DND-41 (cell line): ENCODE data around the gene UBASH3B.

Experiments used
- ATAC-seq: fragments of 200-7000 bp; cut with Tn5 transposase; 3 replicates; pipeline ENCODE4 v1.9.1; 2021; ENCODE audit warnings: low read depth; ENCODE audit not compliant: insufficient read depth
- DNase-seq: peaks from one replicate; pipeline ENCODE4 v3.0.0-alpha.2; 2020
- H2AFZ ChIP-seq: 2 replicates; pipeline ENCODE4 v1.6.0; 2012; ENCODE audit warnings: low read depth, low read length
- H3K27ac ChIP-seq: 2 replicates; pipeline ENCODE4 v1.5.1; 2012; ENCODE audit warnings: low read length, inconsistent platforms
- H3K27me3 ChIP-seq: fragments of 200-600 bp; sonication (generic); 2 replicates; pipeline ENCODE4 v1.6.0; 2012; ENCODE audit warnings: low read length, mild to moderate bottlenecking, inconsistent platforms; ENCODE audit not compliant: insufficient read depth, poor library complexity
- H3K36me3 ChIP-seq: 2 replicates; pipeline ENCODE4 v1.5.1; 2012; ENCODE audit warnings: low read length, inconsistent platforms; ENCODE audit not compliant: insufficient read depth
- H3K4me1 ChIP-seq: 2 replicates; pipeline ENCODE4 v1.5.1; 2012; ENCODE audit warnings: mild to moderate bottlenecking, low read length; ENCODE audit not compliant: insufficient read depth
- H3K4me2 ChIP-seq: 2 replicates; pipeline ENCODE4 v1.6.0; 2012; ENCODE audit warnings: mild to moderate bottlenecking, moderate library complexity, low read length, inconsistent platforms; ENCODE audit not compliant: insufficient read depth
- H3K4me3 ChIP-seq, 2 experiments: fragments of 200-600 bp in 1 of 2; shearing (Covaris generic) in 1 of 2; 2 replicates each; pipeline ENCODE4 v1.5.1; 2012 to 2016; ENCODE audit warnings: inconsistent platforms in 2 of 2, low read length in 2 of 2, mild to moderate bottlenecking in 2 of 2, low read depth in 1 of 2, moderate library complexity in 1 of 2
- H3K79me2 ChIP-seq: 2 replicates; pipeline ENCODE4 v1.6.0; 2012; ENCODE audit warnings: low read length, inconsistent platforms; ENCODE audit not compliant: insufficient read depth
- H3K9ac ChIP-seq: 2 replicates; pipeline ENCODE4 v1.6.0; 2012; ENCODE audit warnings: low read depth, mild to moderate bottlenecking, inconsistent platforms, low read length, moderate library complexity
- H3K9me3 ChIP-seq: 2 replicates; pipeline ENCODE4 v1.5.1; 2012; ENCODE audit warnings: low read length, moderate library complexity, mild to moderate bottlenecking, inconsistent platforms; ENCODE audit not compliant: insufficient read depth, severe bottlenecking
- H4K20me1 ChIP-seq: 2 replicates; pipeline ENCODE4 v1.6.0; 2012; ENCODE audit warnings: low read length; ENCODE audit not compliant: insufficient read depth
- EZH2 ChIP-seq: IDR thresholded peaks from 3 replicates; pipeline ENCODE4 v1.6.1; 2012; ENCODE audit warnings: borderline replicate concordance, low read depth, mild to moderate bottlenecking, moderate library complexity, low read length, inconsistent platforms; ENCODE audit not compliant: severe bottlenecking
- TF ChIP-seq, protein P1 (sequence below): IDR thresholded peaks from 2 replicates; pipeline ENCODE4 v1.5.1; 2012; ENCODE audit warnings: borderline replicate concordance, low read length, moderate library complexity, mild to moderate bottlenecking; ENCODE audit not compliant: poor library complexity, severe bottlenecking; ENCODE audit errors: extremely low read depth

Gene UBASH3B

DNA sequence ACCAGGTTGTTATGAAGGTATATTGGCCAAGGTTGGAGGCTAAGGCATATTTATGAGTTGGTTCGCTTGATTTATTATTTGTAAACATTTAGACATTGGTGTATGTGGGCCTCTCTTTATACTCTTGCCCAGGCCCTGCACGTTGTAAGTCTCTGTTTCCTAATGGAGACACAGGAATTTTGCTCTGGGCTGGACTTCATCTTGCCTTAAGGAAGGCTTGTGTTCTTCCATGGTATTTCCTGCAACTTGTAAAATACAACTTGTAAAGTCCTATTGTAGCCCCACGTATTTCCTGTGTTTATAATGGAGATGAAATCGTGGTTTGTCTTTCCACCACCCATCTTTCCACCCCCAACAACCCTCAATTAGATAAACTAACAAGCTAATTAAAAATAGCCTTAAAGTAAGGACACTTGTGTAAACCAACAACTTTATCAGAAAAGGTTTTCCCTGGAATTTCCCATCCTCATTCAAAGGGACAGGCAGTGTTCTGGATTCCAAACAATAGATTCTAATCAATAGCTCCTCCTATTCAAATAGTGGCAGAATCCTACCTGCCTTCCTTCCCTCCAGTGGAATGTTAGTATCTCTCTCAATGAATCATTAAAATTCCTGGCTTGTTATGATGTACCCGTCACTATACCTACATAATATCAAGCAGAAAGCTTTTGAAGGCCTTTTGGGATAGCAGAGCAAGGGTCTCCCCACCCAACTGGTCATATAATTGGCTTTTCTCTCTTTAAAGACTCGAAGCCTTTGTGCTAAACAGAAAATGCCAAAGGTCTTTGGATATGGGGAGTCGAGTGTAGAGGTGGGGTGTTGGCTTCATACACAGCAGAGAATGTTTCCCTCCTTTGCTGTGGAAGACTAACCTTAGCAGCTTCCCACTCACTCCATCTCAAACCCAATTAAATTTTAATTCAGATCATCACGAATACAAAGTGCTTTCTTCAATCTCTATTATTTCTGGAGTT lies 77.1 kb downstream of the UBASH3B start:
- peaks cover 9% of the 10 kb centered on the region; the same call in 1 of the 2 replicates for H3K36me3 ChIP-seq
- H3K4me1 ChIP-seq, result peaks cover 68% of the 10 kb centered on the region
- H3K27me3 ChIP-seq, result no peaks in the 10 kb centered on the region
- H3K9ac ChIP-seq, result no peak overlapping the region
- no peak overlapping the region for H2AFZ ChIP-seq
- TF ChIP-seq, protein P1, sequence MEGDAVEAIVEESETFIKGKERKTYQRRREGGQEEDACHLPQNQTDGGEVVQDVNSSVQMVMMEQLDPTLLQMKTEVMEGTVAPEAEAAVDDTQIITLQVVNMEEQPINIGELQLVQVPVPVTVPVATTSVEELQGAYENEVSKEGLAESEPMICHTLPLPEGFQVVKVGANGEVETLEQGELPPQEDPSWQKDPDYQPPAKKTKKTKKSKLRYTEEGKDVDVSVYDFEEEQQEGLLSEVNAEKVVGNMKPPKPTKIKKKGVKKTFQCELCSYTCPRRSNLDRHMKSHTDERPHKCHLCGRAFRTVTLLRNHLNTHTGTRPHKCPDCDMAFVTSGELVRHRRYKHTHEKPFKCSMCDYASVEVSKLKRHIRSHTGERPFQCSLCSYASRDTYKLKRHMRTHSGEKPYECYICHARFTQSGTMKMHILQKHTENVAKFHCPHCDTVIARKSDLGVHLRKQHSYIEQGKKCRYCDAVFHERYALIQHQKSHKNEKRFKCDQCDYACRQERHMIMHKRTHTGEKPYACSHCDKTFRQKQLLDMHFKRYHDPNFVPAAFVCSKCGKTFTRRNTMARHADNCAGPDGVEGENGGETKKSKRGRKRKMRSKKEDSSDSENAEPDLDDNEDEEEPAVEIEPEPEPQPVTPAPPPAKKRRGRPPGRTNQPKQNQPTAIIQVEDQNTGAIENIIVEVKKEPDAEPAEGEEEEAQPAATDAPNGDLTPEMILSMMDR, result no peak
- TF ChIP-seq EZH2, result no peak
- no peak overlapping the region for H3K4me2 ChIP-seq
- H4K20me1 ChIP-seq, result no peaks in the 10 kb centered on the region
- H3K4me3 ChIP-seq, result no peak overlapping the region
- H3K27ac ChIP-seq, result peak overlapping the region; percentile 51
- no peak for ATAC-seq
- H3K79me2 ChIP-seq, result peaks cover 96% of the 10 kb centered on the region
- H3K9me3 ChIP-seq, result no peaks in the 10 kb centered on the region
- no peak for DNase-seq

DNA sequence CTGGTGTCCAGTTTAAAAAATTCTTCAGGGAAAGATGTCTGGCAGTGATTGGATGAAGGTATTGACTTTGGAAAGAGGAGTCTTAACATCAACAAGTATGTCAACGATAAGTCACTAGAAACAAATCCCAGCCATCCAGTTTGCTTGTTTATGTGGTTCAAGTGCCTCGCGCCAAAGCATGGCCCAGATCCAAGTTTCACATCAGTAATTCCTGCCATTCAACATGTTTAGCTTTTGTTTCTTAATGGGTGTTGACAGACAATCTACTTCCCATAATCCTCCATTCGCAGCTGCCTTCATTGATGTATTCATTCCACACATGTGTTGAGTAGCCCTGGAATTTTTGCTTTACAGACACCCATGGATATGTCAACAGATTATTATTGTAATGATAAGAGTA lies 77.8 kb downstream of the UBASH3B start:
- no peaks in the 10 kb centered on the region for H4K20me1 ChIP-seq
- no peak overlapping the region for H3K4me2 ChIP-seq
- DNase-seq, result no peak
- ATAC-seq, result no peak
- peaks cover 61% of the 10 kb centered on the region for H3K4me1 ChIP-seq
- TF ChIP-seq EZH2, result no peak
- TF ChIP-seq, protein P1, result no peak
- H3K79me2 ChIP-seq, result peaks cover 96% of the 10 kb centered on the region
- peaks cover 9% of the 10 kb centered on the region; the same call in 1 of the 2 replicates for H3K36me3 ChIP-seq
- peak overlapping the region; percentile 6; the same call in 1 of the 2 replicates for H3K27ac ChIP-seq
- H3K9ac ChIP-seq, result no peak overlapping the region
- no peaks in the 10 kb centered on the region for H3K27me3 ChIP-seq
- H3K9me3 ChIP-seq, result no peaks in the 10 kb centered on the region
- H2AFZ ChIP-seq, result no peak overlapping the region
- H3K4me3 ChIP-seq, result no peak overlapping the region

DNA sequence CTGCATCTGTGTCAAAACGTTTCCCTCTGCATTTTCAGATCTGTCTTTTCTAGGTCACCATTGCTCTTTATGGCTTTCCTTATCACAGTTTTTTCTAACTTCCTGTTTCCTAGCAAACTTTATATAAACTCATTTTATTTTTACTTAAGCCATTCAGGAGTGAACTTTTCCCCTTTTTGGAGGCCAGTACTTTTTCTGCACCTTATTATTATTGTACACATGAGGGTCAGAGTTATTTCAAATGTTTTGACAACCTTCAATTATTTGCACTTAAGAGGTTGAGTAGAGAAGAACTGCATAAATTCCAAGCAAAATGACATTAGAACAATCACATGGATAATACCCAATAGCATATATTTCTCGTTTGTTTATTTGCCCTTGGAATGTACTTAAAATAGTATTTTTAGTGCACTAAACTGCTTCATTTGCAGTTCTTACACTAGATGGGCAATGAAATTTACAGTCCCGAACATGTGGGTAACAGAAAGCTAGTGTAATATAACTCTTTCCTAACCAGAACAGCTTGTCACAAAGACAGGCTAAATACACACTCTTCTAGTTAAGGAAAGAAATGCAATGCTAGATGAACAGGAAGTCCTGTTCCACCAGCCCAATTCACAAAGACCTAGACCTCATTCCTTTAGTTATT lies 79.5 kb downstream of the UBASH3B start:
- Histone ChIP-seq H3K4me1 (peaks cover 52% of the 10 kb centered on the region), H3K27me3 (no peaks in the 10 kb centered on the region), H3K4me2 (no peak overlapping the region), H3K27ac (peak overlapping the region; percentile 65), H3K36me3 (peaks cover 4% of the 10 kb centered on the region; the same call in 1 of the 2 replicates), H4K20me1 (no peaks in the 10 kb centered on the region), H3K9ac (no peak overlapping the region), H2AFZ (no peak overlapping the region), H3K4me3 (no peak overlapping the region), H3K79me2 (peaks cover 95% of the 10 kb centered on the region), H3K9me3 (no peaks in the 10 kb centered on the region)
- TF ChIP-seq EZH2, result no peak
- TF ChIP-seq, protein P1, result no peak
- DNase-seq, result no peak
- ATAC-seq, result no peak
